ENCODE measurements around the gene MYO1B. TPM values are rescaled to one million over a fixed set of nuclear protein-coding genes. Genes with fewer than 3 reads are reported as not detected.

The MYO1B gene
- total and polyA plus RNA-seq, 2 experiments from 2014 or later = 26.4 to 70.6 TPM

- no peak for TF ChIP-seq REST (IDR thresholded peaks at IDR 0.05; ENCODE audit: unreplicated experiment)
- TF ChIP-seq POLR2AphosphoS5 (IDR thresholded peaks at IDR 0.05; ENCODE audit: low read depth) = no peak
- TF ChIP-seq JUNB (IDR thresholded peaks at IDR 0.05; ENCODE audit: unreplicated experiment) = no peak
These were observed 49.9 kb downstream of the MYO1B start (continued) for GRCh38 chr2:191295088-191295487.

GRCh38 chr2:191296083-191297006, 51.1 kb downstream of the MYO1B start:
- Histone ChIP-seq H3K27me3 (ENCODE audit: insufficient read depth) (no peaks in the 10 kb centered on the region), H3K27ac (ENCODE audit: low read depth) (no peak overlapping the region), H3K4me1 (ENCODE audit: insufficient read depth) (0 out of 2 replicates have a peak, but pooled peaks cover 6% of the 10 kb centered on the region), H3K4me3 (no peak overlapping the region), H4K20me1 (replicated peaks; ENCODE audit: insufficient read depth) (peaks cover 3% of the 10 kb centered on the region), H3K4me2 (no peak overlapping the region), H3K9me2 (ENCODE audit: insufficient read depth) (no peaks in the 10 kb centered on the region), H2AFZ (no peak overlapping the region), H3K36me3 (ENCODE audit: insufficient read depth) (no peaks in the 10 kb centered on the region), H3F3A (replicated peaks; ENCODE audit: low read depth) (no peaks in the 10 kb centered on the region), H3K79me2 (replicated peaks; ENCODE audit: insufficient read depth) (peaks cover 71% of the 10 kb centered on the region)
- ATAC-seq (no peak), DNase-seq (ENCODE audit: low spot score) (no peak)
- Mint-ChIP-seq H3K4me1 (peaks cover 12% of the 10 kb centered on the region; the same call in 2 of the 3 replicates), H3K36me3 (ENCODE audit: low read depth) (peaks cover 11% of the 10 kb centered on the region; the same call in 2 of the 3 replicates), H3K27ac (no peak overlapping the region), H3K4me3 (no peak overlapping the region), H3K27me3 (ENCODE audit: insufficient read depth, low read depth, poor library complexity) (no peaks in the 10 kb centered on the region), H3K9me3 (no peaks in the 10 kb centered on the region)
- TF ChIP-seq NANOG (IDR thresholded peaks at IDR 0.05; ENCODE audit: borderline replicate concordance) = no peak
- no peak for TF ChIP-seq ZNF462 (CRISPR knock-in tag; IDR thresholded peaks at IDR 0.05)
- no peak for TF ChIP-seq ZNF114 (CRISPR knock-in tag; IDR thresholded peaks at IDR 0.05)
- no peak for TF ChIP-seq JUNB (IDR thresholded peaks at IDR 0.05; ENCODE audit: unreplicated experiment)
- no peak for TF ChIP-seq EZH2 (IDR thresholded peaks at IDR 0.05; ENCODE audit: low read depth, unreplicated experiment)
- no peak for TF ChIP-seq CTCF (conservative IDR thresholded peaks at IDR 0.05; ENCODE audit: low read depth in 2 of 2)
- no peak for TF ChIP-seq ZNF331 (CRISPR knock-in tag; IDR thresholded peaks at IDR 0.05; ENCODE audit: low read depth)
- no peak for TF ChIP-seq STAT1 (IDR thresholded peaks at IDR 0.05; ENCODE audit: unreplicated experiment)
- TF ChIP-seq ETS1 (IDR thresholded peaks at IDR 0.05) = no peak
